Vagina (tissue), 2 donors: ENCODE measurements around the gene KCNE1.
"Not testable (repeated sequence)": the region's sequence is repeated elsewhere in the genome, so short reads cannot be mapped to it uniquely, and the experiment has no call there.

Experiments
- CTCF ChIP-seq, 3 experiments: fragments of 450-650 bp in 2 of 3; fragments of 200-600 bp in 1 of 3; sonication (generic) in 1 of 3; IDR thresholded peaks; one replicate each; pipeline ENCODE4 v1.5.1; 2017 to 2019; ENCODE audit warnings: antibody characterized with exemption in 3 of 3, mild to moderate bottlenecking in 2 of 3, moderate library complexity in 2 of 3
- POLR2A ChIP-seq, 2 donors: fragments of 450-650 bp; IDR thresholded peaks; one replicate each; pipeline ENCODE4 v1.6.1; 2017; ENCODE audit warnings: antibody characterized with exemption in 2 of 2, mild to moderate bottlenecking in 2 of 2, moderate library complexity in 2 of 2

- TF ChIP-seq POLR2A, CTCF (IDR thresholded peaks at IDR 0.05): not testable (repeated sequence)
Observed at GRCh38 chr21:34417448-34418077, 94.4 kb downstream of the KCNE1 start.
